Occipital lobe (tissue), 2 donors: Measurements from ENCODE around the gene SAMD4B. TPM values are rescaled to one million over a fixed set of nuclear protein-coding genes. Genes with fewer than 3 reads are reported as not detected.

ENCODE experiments used
- DNase-seq: peaks from one replicate; lab custom pipeline; 2025; lab: John Stamatoyannopoulos, UW
- total RNA-seq: library from RNA; depleted of rRNA; stranded (reverse); fragments of >200 nt; gene quantifications from one replicate; pipeline ENCODE4 v1.2.3, GENCODE V29; 2014

SAMD4B gene
- total RNA-seq, 1 donor from 2014 or later, result 18.7 TPM

DNA sequence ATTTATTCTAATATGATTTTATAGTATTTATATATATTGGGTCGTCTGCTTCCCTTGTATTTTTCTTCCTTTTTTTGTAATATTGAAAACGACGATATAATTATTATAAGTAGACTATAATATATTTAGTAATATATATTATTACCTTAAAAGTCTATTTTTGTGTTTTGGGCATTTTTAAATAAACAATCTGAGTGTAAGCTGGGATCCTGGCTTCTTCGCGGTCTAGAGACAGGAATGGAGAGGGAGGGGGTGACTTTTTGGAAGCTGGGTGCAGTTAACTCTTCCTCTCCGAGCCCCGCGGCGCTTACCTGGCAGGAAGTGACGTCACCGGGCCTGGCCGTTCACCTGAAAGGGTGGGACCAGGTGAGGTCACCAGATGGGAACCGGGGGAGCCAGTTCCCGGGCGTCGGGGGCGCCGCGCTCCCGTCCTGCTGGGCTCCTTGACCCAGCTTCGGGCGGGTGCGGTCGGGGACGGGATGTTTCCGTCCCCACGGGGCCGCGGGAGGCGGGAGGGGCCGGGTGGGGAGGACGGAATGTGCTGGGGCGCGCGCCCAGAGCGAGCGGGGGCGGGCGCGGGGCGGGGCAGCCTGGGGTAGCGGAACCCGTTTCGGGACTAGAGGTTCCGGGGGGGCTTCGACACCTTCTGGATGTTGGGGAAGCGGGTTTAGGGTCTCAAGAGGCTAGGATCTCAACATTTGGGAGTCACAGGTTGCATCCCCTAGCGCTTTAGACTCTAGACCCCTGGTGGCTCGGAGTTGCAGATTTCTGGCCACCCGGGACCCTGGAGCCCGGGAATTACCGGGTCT lies 67.2 kb downstream of the SAMD4B start:
- DNase-seq, result peak; percentile 52

DNA sequence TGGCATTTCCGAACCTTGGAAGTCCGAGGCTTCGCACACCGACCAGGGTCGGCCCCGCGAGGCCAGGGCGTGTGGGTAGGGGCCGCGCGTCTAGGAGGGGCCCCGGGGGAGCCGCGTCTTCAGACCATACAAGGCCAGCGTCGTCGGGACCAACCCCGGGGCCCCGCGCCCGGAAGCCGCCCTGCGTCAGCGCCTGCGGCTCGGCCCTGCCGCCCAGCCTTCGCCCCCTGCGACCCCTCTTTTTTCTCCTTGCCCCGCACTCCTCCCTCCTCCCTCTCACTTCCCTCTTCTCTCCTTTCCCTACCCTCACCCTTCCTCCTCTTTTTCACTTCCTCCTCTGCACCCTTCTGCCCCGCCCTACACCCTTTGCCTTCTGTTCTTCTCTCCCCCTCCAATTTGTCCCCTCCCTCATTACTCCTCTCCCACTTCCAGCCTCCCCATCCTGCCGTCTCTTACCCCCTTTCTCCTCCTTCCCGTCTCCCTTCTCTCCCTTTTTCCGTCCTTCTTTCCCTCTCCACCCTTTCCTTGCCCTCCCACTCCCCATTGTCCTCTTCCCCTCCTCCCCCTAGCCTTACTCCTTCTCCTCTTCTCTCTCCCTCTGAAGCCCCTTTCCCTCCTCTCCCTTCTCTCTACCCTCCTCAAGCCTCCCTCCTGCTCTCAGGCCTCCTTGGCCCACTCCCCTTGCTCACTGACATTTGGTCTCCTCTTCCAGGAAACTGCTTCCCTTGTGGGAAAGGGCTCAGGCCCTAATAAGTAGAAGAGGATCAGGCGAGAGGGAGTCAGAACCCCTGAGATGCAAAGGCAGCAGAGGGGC lies 68.0 kb downstream of the SAMD4B start:
- no peak for DNase-seq

DNA sequence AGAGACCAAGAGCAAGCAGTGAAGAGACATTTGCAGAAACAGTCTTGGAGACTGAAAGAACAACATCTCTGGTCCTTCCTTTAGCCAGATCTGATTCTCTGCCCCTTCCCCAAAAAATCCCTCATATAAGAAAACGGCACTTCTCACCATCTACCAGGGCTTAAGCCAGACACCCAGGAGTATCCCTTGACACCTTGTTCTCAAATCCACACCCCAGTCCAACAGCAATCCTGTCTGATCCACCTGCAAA lies 68.5 kb downstream of the SAMD4B start:
- no peak for DNase-seq

DNA sequence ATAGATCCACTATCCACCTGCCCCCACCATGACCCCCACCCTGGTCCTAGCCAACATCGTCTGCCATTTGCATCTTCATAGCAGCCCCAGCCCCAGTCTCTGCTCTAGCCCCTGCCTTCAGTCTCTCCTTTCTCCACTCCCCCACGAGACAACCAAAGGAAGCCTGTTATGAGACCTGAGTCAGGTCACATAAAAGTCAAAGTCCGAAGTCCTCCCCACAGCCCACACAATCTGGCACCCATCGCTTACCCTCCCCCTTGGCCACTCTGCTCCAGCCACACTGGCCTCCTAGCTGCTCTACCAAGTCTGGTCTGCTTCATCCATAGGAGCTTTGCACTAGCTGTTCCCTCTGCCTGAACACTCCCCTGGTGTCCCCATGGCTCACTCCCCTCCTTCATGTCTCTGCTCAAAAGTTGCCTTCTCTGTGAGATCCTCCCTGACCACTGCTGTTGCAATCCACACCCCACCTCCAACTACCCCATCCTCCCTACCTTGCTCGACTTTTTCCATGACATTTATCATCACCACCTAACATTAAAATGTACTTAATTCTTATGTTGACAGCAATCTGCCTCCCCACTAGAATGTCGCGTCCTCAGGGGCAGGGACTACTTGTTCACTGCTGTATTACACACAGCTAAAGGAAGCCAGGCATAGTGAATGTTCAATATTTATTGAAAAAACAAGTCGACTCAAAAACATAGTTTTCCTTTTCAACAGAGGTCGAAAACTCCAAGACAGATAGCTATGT lies 69.0 kb downstream of the SAMD4B start:
- no peak for DNase-seq

DNA sequence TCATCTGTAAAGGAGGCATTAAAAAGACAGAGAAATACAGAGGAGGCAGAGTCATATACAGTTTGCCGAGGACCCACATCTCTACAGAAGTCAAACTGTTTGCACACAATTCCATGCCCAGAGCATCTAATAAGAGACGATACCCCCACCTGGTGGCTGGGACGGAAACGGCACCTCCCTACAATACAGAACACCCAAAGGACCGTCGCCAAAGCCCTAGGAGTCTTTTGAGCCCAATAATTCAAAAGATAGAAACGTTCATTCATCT lies 69.5 kb downstream of the SAMD4B start:
- peak; percentile 54 for DNase-seq

DNA sequence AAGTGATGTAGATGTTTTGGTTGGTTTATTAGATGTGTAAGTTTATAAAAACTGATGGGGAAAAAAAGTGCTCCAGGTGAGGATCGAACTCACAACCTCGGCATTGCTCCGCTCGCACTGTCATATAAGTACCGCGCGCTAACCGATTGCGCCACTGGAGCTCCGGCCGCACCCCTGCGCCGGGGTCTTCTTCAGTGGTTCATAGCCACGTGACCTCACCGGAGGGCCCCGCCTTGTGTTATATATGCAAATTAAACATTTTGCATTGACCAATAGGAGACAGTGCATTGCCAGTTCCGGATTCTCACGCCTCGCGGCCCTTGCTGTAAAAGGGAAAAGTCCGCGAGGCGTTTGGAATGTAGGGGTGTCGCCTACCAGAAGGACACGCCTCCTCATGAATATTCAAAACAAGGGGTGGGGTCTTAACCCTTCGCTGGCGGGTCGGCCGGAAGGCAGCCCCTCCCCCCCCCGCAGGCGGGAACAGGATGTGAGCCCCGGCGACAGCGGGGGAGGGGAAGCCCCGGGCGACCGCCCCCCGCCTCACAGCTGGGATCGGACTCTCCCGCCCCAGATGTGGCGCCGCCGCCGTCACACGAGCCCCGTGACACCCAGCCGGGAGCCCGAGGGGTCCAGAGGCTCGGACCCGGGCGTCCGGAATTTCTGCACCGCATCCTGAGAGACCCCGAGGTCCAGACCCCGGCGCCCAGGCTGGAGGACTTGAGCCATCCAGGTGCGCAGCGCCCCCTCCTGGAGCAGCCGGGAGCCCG lies 70.1 kb downstream of the SAMD4B start, which contains the start of gene PLEKHG2:
PLEKHG2 (plus strand) TSS at position 570 of the 767 bp plus-strand sequence. CDS start 1,418 bp downstream, outside the sequence.
- peak; percentile 93 for DNase-seq

DNA sequence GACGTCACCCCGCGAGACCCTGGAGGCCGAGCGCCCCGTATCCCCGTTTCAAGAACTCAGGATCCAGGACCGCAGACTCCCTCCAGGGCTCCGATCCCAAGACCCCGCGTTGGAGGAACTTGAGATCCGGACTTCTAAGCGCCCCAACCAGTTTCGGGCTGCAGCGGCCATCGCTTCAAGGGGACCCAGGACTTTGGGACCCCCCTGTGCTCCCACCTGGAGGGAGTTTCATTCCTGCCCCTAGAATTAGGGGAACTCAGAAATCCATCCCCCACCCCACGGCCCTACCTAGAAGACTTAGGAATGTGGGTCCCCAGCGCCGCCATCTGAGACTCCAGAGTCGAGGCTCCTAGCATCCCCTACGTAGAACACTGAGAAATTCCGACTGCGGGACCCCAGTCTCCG lies 70.6 kb downstream of the SAMD4B start:
- DNase-seq, result no peak

DNA sequence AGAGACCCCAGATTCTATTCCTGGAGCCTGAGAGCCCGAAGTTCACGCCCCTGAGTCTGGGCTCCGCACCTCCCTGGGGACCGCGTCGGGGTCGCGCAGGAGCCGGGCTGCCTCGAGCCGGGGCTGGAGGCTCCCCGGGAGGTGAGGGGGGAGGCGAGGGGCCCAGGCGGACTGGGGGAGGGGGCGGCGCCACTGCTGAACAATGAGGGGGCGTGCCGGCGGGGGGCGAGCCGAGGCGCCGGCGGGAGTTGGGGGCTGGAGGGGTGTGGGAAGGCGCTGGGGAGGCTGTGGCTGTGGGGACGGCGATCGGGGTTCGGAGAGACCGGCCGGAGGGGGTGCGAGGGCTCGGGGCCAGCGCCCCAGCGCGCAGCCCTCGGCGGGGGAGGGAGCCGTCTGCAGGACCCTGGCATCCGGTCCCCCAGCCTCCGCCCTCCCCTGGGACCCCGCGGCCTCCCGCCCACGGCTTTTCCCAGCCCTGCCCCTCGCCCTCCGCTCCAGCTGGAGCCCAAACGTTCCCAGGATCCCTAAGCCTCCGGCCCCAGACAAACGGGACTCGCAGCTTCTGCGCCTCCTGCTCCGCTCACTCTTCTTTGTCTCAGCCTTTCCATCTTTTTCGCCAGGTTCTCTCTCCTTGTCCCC lies 71.2 kb downstream of the SAMD4B start:
- DNase-seq, result no peak

DNA sequence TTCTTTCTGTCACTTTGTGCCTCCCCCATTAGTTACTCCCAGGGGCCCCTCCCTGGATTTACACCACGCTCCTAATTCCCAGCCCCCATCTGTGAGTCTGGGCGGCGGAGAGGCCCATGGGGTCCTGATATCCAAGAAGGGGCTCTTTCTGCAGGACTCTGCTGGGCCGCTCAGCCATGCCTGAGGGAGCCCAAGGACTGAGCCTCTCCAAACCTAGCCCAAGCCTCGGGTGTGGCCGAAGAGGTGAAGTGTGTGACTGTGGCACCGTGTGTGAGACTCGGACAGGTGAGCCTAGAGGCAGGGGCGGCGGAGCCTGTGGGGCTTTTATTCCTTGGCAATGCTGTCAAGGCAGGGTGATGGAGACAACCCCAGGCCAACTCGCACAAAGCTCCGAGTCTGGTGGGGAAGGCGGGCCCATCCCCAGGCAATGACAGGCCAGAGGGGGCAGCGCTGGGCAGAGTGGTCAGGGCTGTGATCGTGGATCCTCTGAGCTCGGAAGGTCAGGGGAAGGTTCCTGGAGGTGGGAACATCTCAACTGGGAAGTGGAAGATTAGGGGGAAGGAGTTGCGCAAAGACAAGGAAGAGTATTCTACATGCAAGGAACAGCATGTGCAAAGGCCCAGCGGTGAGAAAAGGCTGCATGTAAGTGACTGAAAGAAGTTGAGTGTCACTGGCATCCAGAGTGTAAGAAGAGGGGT lies 71.8 kb downstream of the SAMD4B start:
- DNase-seq, result no peak

DNA sequence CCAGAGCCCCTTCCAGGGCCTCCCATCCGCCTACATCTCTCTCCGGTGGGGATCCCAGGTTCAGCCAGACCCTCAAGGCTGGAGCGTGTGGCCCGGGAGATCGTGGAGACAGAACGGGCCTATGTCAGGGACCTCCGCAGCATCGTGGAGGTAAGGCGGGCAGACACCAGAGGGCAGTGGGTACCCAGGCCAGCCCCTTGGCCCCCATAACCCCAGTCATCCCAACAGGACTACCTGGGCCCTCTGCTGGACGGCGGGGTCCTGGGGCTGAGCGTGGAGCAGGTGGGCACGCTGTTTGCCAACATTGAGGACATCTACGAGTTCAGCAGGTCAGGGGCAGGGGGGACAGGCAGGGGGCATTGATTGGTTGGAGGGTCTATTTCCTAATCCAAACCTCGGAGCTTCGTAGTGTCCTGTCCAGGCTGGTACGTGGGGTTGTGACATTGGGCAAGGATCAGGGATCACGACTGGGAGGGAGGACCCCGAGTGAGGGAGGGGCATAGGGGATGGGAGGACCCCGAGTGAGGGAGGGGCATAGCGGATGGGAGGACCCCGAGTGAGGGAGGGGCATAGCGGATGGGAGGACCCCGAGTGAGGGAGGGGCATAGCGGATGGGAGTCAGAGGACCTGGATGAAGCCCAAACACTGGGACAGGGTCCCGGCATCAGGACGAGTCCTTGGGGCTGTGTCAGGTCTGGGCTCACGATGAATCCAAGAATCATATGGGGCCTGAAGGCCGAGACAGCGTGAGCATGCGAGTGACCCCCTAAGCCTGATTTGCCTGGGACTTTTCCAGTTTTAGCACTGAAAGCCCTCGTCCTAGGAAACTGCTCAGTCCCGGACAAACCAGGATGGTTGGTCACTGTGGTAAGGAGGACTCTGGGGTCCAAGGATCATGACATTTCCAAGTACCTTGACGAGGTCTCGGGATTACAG lies 73.2 kb downstream of the SAMD4B start:
- no peak for DNase-seq

DNA sequence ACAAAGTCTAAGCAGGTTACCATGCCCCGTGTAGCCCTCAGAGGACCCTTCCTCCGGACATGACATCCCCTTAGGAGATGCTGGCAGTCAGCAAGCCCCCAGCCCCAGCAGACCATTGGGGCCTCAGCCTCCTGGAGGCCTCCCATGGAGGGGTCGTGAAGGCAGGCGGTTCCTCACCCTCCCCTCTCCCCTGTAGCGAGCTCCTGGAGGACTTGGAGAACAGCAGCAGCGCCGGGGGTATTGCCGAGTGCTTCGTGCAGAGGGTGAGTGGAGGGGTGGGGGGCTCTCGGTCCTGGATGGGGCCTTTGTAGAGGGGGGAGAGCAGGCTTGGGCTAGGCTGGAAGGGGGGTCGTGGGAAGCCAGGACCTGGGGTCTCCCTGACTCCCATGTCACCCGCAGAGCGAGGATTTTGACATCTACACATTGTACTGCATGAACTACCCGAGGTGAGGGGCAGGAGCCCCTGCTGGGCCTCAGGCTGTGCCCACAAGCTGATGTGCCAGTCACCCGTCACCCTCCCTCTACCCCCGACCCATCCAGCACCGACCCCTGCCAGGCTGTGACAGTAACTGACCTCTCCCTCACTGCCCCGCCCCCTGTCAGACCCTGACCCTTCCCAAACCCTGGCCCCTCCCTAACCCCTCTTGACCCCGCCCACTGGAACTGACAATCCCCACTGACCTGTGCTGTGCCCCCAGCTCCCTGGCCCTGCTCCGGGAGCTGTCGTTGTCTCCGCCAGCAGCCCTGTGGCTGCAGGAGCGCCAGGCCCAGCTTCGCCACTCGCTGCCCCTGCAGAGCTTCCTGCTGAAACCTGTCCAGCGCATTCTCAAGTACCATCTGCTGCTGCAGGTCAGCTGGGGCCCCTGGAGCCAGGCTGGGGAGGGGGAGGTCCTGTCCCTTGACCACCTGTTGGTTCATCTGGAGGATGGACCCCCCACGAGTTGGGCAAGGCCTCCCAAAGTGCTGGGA lies 74.2 kb downstream of the SAMD4B start:
- no peak for DNase-seq

DNA sequence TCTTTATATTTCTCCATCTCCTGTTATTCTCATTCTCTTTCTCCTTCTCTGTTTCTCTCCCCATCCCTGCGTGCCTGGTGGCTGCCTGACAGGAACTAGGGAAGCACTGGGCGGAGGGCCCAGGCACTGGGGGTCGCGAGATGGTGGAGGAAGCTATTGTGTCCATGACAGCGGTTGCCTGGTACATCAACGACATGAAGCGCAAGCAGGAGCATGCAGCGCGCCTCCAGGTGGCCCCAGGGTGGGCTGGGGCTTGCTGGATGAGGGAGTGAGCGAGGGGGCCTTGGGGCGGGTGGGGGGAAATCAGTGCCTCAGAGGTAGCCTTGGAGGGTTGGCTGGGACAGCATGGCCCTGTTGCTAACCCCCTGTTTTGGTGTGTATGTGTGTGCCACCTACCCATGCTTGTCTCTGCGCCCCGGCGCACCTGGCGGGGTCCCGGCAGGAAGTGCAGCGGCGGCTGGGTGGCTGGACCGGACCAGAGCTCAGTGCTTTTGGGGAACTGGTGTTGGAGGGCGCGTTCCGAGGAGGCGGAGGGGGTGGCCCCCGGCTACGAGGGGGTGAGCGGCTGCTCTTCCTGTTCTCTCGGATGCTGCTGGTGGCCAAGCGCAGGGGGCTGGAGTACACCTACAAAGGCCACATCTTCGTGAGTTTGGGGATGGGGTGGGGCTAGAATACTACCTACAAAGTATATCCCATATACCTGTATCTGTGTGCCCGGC lies 75.4 kb downstream of the SAMD4B start:
- no peak for DNase-seq

DNA sequence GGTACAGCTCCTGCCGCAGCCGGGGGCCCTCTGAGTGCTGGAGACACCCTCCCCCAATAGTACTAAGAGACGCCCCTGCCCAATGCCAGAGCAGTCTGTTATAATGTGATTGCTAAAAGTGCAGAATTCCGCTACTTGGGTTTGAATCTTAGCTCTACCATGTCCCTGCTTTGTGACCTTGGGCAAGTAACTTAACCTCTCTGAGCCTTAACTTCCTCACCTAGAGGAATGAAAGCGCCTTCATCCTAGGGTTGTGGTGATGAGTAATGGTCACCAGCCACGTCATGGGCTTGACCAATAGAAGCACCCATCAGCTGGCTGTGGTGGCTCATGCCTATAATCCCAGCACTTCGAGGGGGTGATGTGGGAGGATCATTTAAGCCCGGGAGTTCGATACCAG lies 76.8 kb downstream of the SAMD4B start:
- DNase-seq, result no peak

DNA sequence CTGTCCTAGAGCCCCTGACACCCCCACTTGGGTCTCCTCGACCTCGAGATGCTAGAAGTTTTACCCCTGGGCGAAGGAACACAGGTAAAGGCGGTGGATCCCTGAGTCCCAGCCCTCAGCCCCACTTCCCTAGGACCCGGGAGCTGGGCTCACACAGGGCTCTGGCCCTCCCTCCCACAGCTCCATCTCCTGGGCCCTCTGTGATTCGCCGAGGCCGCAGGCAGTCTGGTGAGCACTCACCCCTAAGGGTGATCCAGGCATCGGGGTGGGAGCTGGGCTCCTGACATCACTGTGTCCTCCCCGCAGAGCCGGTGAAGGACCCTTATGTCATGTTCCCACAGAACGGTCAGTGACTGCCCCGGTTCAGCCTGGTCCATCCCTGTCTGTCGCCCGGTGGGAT lies 78.5 kb downstream of the SAMD4B start:
- no peak for DNase-seq

DNA sequence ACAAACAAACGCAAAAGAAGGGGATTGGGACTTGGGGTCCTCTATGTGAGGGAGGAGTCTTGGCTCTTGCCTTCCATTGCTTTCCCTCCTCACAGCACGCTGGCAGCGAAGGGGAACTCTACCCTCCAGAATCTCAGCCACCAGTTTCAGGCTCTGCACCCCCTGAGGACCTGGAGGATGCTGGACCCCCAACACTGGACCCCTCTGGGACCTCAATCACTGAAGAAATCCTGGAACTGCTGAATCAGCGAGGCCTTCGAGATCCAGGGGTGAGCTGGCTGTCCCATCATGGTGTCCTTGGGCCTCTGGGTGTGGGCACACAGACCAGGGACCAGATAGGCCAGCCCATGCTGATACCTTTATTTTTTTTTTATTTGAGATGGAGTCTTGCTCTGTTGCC lies 79.8 kb downstream of the SAMD4B start:
- no peak for DNase-seq

DNA sequence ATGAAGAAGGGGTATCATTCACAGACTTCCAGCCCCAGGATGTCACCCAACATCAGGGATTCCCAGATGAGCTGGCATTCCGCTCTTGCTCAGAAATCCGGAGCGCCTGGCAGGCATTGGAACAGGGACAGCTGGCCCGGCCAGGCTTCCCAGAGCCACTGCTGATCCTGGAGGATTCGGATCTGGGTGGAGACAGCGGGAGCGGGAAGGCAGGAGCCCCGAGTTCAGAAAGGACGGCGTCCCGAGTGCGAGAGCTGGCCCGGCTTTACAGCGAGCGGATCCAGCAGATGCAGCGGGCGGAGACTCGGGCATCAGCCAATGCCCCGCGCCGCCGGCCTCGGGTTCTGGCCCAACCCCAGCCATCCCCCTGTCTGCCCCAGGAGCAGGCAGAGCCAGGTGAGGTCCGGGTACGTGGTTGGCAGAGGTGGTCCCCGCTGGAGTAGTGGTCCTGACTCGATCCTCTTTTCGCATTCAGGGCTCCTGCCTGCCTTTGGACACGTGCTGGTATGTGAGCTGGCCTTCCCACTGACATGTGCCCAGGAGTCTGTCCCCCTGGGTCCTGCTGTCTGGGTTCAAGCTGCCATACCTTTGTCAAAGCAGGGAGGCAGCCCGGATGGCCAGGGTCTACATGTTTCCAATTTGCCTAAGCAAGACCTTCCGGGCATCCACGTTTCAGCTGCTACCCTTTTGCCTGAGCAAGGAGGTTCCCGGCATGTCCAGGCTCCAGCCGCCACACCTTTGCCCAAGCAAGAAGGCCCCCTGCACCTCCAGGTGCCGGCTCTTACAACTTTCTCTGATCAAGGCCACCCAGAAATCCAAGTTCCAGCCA lies 81.3 kb downstream of the SAMD4B start:
- DNase-seq, result no peak

DNA sequence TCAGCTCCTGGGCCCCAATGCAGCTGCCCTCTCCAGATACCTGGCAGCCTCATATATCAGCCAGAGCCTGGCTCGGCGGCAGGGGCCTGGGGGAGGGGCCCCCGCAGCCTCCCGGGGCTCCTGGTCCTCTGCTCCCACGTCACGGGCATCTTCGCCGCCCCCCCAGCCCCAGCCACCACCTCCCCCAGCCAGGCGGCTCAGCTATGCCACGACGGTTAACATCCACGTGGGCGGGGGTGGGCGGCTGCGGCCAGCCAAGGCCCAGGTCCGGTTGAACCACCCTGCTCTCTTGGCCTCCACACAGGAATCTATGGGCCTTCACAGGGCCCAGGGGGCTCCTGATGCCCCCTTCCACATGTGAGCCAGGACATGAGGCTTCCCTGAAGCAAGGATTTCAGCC lies 82.7 kb downstream of the SAMD4B start:
- no peak for DNase-seq
